HG03064 (cell line): ENCODE data around the gene MMS19.
A peak's percentile ranks its signal among the peaks of the same experiment; 100 is the strongest.
"Not testable (repeated sequence)": the region's sequence is repeated elsewhere in the genome, so short reads cannot be mapped to it uniquely, and the experiment has no call there.

Experiments
- ATAC-seq: cut with Tn5 transposase; IDR thresholded peaks from one replicate; pipeline ENCODE4 v1.9.1; 2021; ENCODE audit warnings: low read depth; ENCODE audit not compliant: unreplicated experiment

Gene MMS19

DNA sequence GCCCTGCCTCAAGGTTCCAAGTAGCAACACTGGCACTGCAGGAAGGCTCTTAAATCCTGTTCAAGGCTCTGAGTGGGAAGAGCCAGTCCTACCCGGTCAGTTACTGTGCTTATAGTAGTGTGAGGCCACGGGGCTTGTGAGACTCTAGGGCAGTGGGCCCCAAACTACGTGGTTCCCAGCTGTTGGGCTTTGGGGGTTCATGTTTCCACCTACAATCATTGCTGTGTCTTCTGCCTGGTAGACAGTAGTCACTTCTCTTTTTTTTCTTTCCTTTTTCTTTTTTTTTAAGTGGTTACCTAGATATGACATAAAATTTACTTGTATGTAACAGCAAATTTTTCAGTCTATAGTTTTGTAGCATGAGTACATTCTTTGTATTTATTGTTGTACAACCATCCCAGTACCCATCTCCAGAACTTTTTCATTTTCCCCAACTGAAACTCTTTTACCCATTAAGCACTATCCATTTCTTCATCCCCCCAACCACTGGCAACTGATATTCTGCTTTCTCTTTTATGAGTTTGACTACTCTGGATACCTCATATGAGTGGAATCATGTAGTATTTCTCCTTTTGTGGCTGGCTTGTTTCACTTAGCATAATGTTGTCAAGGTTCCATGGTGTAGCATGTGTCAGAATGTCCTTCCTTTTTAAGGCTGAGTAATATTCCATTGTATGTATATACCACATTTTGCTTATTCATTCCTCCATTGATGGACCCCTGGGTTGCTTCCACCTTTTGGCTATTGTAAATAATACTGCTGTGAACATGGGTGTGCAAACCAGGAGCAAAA lies 8.2 kb upstream of the MMS19 start:
- no peak for ATAC-seq

DNA sequence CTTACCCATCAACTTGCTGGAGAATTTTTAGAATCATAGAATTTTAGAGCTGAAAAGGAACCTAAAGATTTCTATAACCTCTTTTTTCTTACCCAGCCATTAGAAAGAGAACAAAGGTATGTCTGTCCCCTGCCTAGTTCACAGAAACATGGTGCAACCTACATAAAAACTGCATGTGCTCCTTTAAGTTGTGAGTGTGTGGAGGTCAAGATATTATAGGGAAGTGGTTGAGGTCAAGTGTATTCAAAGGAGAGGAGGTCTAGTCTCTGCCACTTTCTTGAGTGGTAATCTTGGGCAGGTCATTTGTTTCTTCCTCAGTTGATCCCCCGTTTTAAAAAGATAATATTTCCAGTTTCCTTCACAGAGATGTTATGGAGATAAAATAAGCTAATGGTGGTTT lies 6.9 kb upstream of the MMS19 start:
- no peak for ATAC-seq

DNA sequence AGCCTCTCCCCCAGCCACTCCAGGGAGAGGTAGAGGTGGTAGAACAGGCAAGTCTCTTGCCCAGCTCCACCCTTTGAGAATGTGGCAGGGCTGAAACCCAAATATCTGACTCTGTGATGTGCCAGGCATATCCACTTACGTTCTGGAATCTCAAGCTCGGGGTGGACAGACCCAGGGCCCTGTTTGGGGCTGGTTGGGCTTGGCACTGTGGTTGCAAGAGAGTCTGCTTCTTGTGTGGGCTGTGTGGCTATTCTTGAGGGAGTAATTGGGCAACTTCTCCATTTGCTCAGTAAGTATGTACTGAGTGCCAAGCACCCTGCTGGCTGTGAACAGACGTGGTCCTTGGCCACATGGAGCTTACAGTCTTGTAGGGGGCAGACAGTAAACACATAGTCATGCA lies 5.2 kb upstream of the MMS19 start:
- ATAC-seq, result no peak

DNA sequence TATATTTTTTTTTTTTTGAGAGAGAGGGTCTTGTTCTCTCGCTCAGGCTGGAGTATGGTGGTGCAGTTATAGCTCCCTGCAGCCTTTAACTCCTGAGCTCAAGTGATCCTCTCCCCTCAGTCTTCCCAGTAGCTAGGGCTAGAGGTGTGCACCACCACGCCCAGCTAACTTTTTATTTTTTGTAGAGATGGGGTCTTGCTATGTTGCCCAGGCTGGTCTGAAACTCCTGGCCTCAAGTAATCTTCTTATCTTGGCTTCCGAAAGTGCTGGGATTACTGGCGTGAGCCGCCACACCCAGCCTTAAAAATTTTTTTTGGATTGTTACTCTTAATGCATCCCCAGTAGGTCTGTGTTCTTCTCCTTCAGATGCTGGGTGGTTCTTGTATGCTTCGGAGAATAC lies 4.7 kb upstream of the MMS19 start:
- ATAC-seq, result no peak

DNA sequence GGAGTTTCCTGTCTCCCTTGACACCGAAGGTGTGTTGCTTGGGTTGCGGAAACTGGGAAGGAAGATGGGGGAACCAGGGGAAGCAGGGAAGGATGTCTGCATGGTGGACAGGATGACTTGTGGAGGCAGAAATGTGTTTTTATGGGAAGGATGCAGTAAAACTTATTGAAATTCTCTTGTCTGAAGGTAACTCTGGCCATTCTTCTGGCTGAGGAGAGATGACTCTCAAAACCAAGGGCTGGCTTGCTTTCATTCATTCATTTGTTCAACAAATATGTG lies 2.0 kb upstream of the MMS19 start:
- no peak for ATAC-seq

DNA sequence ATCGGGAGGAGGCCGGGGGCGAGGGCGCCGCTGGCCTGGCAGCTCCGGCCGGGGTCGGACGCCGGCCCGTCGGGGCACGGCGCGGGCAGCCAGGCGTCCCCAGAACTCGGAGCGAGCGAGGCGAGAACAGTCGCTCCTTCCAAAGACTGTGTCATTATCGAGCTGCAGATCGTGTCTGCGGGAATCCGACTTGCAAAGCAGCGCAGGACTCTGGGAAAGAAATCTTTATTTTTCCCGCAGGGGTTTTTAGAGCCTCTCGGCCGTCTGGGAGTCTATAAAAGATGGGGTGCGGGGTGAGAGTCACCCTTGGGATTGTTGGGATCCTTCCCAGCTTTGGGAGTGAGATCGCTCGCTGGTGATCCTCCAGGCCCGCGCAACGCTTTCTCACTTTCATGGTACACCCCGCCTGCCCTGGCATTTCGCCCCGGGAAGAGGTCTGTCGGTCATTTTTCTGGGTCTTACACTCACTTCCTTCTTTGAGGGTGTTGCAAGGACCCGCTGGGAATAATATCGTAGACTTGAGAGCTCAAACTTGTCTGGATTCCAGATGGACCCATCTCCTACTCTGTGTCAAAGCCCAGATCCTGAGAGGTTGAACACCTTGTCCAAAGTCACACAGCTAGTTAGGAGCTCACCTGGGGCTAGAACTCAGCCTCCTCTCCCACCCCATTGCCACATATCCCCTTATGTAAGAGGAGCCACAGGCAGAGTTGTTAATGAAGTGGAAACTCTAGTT lies 1.5 kb upstream of the MMS19 start:
- no peak for ATAC-seq

DNA sequence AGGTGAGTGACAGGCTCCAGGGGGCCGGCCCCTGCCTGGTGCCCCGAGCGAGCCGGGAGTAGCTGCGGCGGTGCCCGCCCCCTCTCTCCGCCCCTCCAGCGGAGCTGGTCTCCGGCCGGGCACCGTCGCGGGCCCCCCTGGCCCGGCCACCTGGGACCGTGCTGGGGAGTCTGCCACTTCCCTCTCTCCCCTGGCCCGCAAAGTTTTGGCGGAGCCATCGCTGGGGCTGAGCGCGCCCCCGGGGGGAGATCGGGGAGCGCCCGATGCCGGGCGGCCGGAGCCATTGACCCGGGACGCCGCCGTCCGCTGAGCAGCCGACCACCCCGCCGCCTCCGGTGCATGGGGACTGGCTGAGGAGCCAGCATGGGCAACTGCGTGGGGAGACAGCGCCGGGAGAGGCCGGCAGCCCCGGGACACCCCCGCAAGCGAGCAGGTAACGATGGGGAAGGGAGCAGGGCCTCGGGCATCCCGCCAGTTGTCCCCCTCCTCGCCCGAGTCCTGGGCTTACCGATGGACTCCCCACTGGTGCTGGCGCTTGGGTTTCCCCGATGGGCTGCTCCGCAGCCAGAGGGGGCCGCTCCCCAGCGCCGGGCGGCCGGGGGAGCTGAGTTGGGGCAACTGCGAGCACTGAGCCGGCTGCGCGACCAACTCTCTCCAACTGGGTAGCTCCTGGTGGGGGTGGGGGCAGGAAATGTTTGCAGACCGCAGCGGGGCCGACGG lies 779 bp upstream of the MMS19 start, which contains the start of gene UBTD1:
Gene UBTD1, plus strand, starts transcription at position 84 of the 720 bp plus-strand sequence. Its CDS starts 280 bp downstream, at position 364.
- peak; percentile 7 for ATAC-seq

DNA sequence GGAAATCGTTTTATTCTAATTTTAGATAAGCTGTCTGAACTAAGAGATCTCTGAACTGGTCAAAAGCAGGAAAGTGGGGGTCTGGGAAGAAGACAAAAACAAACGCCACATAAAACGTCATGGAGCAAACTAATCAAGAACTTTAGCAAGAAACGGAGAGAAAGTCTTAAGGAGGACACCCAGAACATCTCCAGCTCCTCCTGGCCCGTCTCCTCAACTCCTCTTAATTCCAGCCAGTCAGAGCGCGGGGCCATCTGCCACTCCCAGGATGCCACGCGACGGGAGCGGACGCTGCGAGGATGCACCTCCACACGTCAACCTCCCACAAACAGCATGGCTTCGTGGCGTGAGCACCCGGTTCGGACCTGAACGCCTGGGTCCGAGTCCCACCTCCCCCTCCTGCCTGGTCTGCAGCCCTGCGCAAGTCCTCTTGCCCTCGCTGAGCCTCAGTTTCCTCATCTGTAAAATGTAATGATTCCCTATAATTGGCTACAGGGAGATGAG lies 598 bp downstream of the MMS19 start:
- ATAC-seq, result no peak

DNA sequence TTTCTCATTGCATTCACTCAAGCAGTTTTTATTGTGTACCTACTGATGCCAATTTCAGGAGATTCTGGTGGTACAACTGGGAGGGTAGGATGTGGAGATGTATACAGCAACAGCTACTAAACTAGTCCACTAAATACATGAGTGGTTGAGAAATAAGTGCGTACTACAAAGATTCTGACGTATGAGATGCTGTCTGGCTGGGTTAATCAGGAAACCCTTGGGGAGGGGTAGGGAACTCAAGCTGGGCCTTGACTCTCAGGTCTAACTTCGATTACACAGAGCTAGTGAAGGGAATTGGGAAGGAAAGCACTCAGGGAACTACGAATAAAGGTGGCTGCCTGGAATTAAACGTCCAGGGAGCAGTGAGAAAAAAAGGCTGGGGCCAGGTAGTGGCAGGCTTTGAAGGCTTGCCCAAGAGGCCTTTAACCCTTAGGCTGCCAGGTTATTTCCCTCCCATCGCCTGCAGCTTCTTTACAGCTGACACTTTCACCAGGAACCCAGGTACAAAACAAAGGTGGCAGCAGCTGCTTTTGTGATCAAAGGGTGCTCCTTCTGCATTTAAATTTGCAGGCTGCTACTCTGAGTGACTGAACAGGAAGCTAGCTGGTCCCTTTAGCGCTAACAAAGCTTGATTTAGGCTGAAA lies 3.2 kb downstream of the MMS19 start:
- no peak for ATAC-seq

DNA sequence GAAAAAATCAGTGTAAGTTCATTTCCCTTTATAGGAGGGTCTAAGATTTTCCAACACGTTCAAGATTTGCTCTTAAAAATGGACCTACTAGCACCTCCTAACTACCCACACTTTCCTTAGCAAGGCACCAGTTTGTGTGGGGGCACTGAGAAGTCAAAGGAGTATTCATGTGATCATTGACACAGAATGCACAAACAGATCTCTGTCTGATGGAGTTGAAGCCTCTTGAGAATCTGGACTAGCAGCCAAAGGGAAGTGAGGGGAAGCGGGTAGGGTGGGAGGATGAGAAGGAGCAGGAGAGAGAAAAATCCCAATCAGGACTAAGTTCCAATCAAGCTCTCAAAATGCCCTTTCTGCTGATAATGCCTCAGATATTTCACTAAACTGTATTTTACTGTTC lies 4.1 kb downstream of the MMS19 start:
- no peak for ATAC-seq

DNA sequence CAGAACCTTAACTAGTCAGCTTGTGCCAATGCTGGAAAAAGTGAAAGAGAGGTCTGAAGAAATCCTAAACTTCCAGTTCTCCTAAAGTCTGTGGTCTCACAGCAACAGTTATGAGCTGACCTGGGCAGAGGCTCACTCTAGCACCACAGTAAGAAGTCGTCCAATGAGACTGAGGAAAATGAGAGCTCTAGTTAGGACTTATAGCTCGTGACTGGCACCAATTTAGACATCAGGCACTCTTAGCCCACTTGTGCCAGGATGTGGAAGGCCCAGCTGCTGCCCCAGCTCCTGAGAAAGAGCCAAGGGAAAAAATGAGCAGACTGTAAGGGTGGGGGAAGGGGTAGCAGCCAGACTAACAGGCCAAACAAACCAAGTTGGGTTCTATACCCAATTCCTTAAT lies 7.6 kb downstream of the MMS19 start:
- ATAC-seq, result no peak

DNA sequence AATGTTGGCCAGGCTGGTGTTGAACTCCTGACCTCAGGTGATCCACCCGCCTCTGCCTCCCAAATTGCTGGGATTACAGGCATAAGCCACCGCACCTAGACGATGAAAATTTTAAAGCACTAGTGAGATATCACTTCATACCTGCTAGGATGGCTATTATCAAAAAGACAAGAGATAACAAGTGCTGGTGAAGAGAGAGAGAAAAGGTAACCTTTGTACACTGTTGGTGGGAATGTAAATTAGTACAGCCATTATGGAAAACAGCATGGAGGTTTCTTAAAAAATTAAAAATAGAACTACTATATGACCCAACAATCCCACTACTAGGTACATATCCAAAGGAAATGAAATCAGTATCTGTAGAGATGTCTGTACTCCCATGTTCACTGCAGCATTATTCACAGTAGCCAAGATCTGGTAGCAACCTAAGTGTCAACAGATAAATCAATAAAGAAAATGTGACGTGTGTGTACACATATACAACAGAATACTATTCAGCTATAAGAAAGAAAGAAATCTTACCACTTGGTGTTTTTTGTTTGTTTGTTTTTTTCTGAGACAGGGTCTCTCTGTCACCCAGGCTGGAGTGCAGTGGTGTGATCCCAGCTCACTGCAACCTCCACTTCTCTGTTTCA lies 12.5 kb downstream of the MMS19 start:
- ATAC-seq, result no peak

DNA sequence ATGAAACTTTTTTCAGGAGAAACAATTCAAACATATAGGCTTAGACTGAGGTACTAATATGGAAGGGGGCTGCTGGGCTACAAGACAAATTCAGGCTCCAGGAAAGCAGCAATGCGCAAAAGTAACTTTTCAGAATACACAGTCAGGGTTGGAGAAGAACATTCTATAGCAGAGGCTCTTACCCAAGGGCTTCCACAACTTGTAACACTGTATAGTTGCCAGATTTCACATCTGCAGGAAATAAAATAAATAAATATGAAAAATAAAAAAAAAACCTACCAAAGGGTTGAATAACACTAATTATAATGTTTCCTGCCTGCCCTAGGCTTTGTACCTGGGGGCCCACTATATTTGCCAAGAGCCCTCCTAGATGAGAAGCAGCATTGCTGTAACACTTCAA lies 14.3 kb downstream of the MMS19 start:
- ATAC-seq, result no peak

DNA sequence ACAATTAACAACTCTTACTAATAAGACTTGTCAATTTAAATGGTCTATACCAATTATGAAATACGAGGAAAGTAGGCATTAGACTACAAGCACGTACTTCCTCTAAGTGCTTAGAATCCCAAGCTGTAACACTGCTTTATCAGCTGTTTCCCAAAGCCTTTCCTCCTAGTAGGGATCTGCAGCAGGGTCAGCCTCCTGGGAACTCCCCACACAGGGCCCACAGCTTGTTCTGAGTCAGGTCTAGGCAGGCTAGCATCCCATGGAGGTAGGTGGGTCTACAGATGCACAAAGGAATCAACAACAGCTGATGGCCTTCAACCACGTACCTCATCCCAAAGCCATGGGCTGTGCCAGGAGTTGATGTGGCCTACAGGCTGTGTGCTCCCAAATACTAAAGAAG lies 14.7 kb downstream of the MMS19 start:
- no peak for ATAC-seq

DNA sequence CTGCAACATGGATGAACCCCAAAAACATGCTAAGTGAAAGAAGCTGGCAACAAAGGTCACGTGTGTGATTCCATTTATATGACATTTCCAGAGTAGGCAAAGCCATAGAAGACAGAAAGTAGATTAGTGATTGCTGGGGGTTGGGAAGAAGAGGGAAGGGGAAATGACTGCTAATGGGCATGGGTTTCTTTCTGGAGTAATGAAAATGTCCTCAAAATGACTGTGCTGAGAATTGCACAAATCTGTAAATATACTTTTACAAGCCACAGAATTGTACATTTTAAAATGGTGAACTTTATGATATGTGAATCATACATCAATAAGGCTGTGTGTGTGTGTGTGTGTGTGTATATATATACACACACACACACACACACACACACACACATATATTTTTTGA lies 15.8 kb downstream of the MMS19 start:
- ATAC-seq, result no peak

DNA sequence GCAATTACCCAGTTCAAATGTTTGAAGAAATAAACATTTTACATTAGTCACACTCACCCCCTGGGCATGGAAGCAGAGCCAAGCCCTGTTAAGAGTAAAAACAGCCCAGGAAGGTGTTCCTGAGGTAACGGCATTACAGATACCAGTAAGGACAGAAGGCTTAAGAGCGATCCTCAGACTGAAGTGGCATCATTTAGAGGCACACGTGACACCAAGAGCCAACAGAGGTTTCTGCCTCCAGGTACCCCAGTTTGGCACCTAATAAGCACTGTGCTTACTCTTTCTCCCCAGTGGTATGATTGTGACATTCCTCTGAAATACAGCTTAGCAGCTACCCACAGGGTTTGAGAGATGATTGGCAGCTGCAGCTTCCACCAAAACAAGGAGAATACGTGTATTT lies 17.2 kb downstream of the MMS19 start:
- ATAC-seq, result no peak

DNA sequence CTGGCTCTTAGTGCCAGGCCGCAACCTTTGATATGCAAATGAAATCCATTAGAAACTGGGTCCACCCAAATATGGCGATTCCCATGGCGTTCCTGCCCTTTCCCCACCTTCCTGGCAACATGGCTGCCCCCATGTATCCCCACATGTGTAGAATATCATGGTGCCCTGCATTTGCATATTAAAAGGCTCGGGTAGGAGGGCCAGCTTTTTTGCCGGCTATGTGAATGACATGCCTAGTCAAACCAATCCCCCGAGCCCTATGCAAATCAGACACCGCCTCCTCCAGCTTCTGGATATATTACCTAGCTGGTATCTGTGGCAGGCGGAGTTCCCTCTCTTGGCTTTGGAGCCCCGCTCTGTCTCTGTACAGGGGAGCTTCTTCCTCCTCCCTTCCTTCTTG lies 18.3 kb downstream of the MMS19 start:
- ATAC-seq, result no peak

DNA sequence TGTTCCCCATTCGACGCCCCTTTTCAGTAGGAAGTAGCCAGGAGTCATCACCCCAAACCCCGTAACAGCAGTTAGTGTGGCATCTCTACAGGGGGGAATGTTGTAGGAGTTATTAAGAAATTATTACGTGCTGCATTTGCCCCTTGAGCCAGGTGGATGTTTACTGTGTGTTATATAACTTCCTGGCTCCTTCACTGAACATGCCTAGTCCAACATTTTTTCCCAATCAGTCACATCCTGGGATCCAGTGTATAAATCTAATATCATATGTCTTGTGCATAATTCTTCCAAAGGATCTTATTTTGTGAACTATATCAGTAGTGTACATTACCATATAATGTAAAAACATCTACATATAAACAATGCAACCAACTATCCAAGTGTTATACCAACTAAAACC lies 18.8 kb downstream of the MMS19 start:
- ATAC-seq, result not testable (repeated sequence)

DNA sequence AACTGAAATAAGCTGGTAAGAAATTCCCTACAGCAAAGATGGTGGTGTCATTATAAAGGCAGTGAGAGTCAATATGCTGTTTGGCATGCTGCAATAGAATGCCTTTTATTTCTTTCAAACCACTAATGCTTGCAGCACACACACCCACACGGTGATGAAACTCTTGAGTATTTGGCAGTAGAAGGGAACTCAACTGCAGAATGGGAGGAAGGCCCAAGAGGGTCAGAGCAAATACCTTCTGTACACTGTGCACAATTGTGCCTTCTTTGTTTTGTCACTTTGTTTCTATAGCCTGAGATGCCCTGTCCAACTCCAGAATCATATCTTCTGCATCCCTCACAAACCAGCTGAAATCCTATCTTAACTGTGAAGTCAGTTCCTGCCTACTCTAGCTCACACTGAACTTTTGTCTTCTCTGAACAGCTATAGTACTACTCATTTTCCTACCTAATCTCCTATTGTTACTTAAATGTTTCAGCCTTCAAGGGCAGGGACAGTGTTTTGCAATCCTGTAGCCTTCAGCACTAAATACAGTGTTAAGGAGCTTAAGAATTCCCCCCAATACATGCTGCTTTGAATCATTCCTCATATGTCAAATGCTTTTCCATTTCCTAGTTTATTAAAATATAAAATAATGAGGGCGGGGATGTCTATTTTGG lies 22.2 kb downstream of the MMS19 start:
- ATAC-seq, result no peak

DNA sequence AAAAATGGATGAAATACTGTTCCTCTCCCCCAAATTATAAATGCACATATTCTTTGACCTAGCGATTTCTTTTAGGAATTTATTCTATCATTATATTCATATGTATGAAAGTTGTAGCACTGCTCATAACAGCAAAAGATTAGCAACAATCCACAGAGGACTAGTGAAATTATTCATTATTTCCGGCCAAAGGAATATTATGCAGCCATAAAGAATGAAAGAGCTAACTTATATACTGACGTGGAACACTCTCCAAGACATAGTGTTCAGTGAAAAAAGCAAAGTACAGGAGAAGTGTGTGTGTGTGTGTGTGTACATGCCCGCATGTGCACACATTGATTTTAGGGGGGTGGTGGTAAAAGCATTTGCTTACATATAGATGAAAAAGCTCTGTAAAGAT lies 23.3 kb downstream of the MMS19 start:
- no peak for ATAC-seq
